ENCODE results near the gene DENND2D.

DENND2D gene

GRCh38 chr1:111199881-111200801, at the start of gene DENND2D:
Gene DENND2D, minus strand, starts transcription at chr1:111200646. Its CDS starts 187 bp downstream, at chr1:111200459.
- peak; percentile 75 to 82 for DNase-seq

GRCh38 chr1:111249960-111250359, 49.5 kb upstream of the DENND2D start:
- no peak for DNase-seq

- DNase-seq: no peak
Measured at GRCh38 chr1:111247125-111247838, 46.8 kb upstream of the DENND2D start.

- no peak for DNase-seq
Measured at GRCh38 chr1:111242805-111243523, 42.5 kb upstream of the DENND2D start.

GRCh38 chr1:111241797-111242196, 41.4 kb upstream of the DENND2D start:
- no peak for DNase-seq

- no peak for DNase-seq
Measured at GRCh38 chr1:111238056-111238795, 37.8 kb upstream of the DENND2D start.

GRCh38 chr1:111236806-111237205, 36.4 kb upstream of the DENND2D start:
- DNase-seq: no peak

GRCh38 chr1:111236379-111236778, 35.9 kb upstream of the DENND2D start:
- no peak for DNase-seq

- no peak for DNase-seq
Measured at GRCh38 chr1:111234866-111235265, 34.4 kb upstream of the DENND2D start.

GRCh38 chr1:111234258-111234657, 33.8 kb upstream of the DENND2D start:
- DNase-seq: no peak

GRCh38 chr1:111232134-111232533, 31.7 kb upstream of the DENND2D start:
- DNase-seq: no peak

- DNase-seq: no peak
Measured at GRCh38 chr1:111228748-111229126, 28.3 kb upstream of the DENND2D start.

- DNase-seq: peak in 1 of 2 experiments; percentile 13
Measured at GRCh38 chr1:111227851-111228747, 27.7 kb upstream of the DENND2D start.

- no peak for DNase-seq
Measured at GRCh38 chr1:111227434-111227833, 27.0 kb upstream of the DENND2D start, which contains the start of gene CHI3L2. Gene CHI3L2, plus strand, starts transcription at chr1:111227713. Its CDS starts 17 bp downstream, at chr1:111227730.

- DNase-seq: no peak
Measured at GRCh38 chr1:111225717-111226400, 25.4 kb upstream of the DENND2D start.

GRCh38 chr1:111225091-111225490, 24.6 kb upstream of the DENND2D start:
- DNase-seq: no peak

- peak in 1 of 2 experiments; percentile 18 for DNase-seq
Measured at GRCh38 chr1:111223126-111223685, 22.8 kb upstream of the DENND2D start.

- DNase-seq: peak; percentile 82 to 86
Measured at GRCh38 chr1:111222308-111223125, 22.1 kb upstream of the DENND2D start.

- peak; percentile 46 to 66 for DNase-seq
Measured at GRCh38 chr1:111221633-111222291, 21.3 kb upstream of the DENND2D start.

Data from activated CD4-positive, alpha-beta T cell treated with anti-CD3 and anti-CD28 coated beads, Interleukin-2, amount 50 U/mL, for 48 hours (primary cell).